ENCODE data around the gene THSD4. TPM values are rescaled to one million over a fixed set of nuclear protein-coding genes. Genes with fewer than 3 reads are reported as not detected.

THSD4 gene
- total RNA-seq, 1 experiment from 2014 or later = 6.4 TPM

DNA sequence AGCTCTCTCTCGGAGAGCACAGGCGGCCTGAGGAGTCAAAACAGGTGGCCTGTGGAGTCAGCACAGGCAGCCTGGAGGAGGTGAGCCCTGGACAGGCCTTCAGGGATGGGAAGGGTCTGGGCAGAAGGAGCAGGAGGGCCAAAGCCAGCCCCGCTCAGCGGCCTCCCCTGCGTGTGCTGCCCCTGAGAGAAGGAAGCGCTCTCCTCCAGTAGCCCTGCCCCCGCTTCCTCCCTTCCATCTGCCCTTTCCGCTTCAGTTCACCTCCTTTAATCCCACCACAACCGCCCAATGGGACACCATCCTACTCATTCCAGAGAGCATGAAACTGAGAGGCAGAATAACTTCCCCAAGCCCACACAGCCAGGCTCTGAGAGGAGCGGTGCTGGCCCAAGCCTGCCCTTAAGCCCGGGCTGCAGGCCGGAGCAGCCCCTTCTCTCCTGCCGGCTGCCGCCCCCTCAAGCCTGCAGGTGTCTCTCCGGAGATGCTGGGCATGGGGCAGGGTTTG, 691.9 kb downstream of the THSD4 start:
- no peak for DNase-seq (ENCODE audit: low spot score)

- no peak for DNase-seq (ENCODE audit: low spot score)
Observed at GRCh38 chr15:71807691-71808091, 692.4 kb downstream of the THSD4 start.

GRCh38 chr15:71808311-71809020, 693.2 kb downstream of the THSD4 start:
- no peak for DNase-seq (ENCODE audit: low spot score)

- no peak for DNase-seq (ENCODE audit: low spot score)
Observed at GRCh38 chr15:71809346-71809745, 694.1 kb downstream of the THSD4 start.

DNA sequence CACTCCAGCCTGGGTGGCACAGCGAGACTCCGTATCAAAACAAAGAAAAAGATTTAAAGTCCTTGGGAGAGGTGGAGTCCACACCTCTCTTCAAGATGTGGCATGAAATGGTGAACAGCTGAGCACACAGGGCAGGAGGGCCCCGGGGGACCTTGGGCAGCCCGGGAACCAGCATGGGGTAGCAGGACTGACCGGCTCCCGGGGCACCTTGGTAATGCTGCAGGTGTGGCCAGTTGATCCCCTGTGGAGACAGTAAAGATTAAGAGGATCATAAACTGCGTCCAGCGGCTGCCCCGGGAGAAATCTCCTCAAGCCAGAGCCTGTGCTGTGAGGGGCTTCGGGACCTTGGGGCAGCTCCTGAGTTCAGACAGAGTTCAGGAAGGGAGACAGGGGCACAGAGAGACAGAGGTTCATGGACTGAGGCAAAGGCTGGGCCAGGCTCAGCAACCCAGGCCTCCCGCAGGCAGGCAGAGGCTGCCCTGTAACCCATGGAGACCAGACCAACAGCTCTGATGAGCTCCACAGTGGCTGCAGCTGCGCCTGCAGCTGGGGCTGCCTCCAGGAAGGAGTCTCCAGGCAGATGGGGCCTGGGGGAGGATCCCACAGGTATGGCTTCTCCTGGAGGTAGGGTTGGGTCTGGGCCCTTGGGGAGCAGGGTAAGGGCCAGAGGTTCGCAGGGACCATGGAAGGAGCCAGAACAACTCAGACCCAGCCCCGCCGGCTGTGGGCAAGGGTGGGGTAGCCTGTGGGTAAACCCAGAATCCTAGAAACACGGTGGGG, 695.2 kb downstream of the THSD4 start, which contains the start of gene NR2E3:
Gene NR2E3, plus strand, starts transcription at position 299 of the 780 bp plus-strand sequence. Its CDS starts 190 bp downstream, at position 489.
- DNase-seq (ENCODE audit: low spot score) = no peak

DNA sequence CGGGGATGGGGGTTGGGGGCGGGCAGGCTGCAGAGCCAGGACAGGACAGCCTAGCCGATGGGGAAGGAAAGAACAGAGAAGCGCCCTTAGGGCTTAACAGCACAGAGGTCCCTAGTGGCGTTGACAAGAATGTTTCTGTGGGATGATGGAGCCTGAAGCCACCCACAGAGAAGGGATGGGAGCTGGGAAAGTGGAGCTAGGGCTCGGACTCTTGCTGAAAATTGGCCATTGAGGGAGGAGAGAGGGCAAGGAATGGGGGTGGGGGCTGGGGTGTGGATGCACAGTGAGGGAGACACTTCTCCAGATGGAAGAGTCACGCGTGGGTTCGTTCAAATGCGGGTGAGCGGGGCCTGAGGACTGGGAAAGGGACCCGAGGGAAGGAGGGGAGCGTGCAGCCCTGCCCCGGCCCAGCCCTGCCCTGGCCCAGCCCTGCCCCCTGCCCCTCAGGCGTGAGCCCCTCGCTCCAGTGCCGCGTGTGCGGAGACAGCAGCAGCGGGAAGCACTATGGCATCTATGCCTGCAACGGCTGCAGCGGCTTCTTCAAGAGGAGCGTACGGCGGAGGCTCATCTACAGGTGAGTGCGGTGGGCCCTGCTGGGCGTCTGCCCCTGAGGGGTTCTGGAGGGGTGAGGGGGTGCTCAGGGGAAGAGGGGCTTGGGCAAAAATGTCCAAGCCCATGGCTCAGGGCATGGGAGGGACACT, 695.9 kb downstream of the THSD4 start:
- DNase-seq (ENCODE audit: low spot score) = no peak

GRCh38 chr15:71811752-71812735, 696.8 kb downstream of the THSD4 start:
- no peak for DNase-seq (ENCODE audit: low spot score)

GRCh38 chr15:71812966-71813722, 697.9 kb downstream of the THSD4 start:
- no peak for DNase-seq (ENCODE audit: low spot score)

- no peak for DNase-seq (ENCODE audit: low spot score)
Observed at GRCh38 chr15:71813723-71814470, 698.6 kb downstream of the THSD4 start.

DNA sequence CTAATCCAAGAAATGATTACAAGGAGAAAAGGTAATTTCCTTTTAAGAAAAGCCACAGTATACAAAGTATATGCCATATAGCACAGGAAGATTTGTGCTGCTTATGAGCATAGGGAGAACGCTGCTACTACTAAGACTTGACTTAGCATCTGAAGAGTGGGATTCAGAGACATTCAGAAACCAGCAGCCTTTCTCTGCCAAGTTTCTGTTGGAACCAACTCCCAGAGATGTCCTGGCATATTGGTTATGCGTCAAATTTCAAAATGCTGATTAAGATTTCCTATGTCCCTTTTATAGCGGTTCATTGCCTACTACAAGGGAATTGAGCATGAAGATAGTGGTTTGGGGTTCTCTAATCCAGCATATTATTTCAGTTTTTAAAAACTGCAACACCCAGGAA, 700.0 kb downstream of the THSD4 start:
- DNase-seq (ENCODE audit: low spot score) = no peak

- no peak for DNase-seq (ENCODE audit: low spot score)
Observed at GRCh38 chr15:71817351-71817750, 702.1 kb downstream of the THSD4 start.

DNA sequence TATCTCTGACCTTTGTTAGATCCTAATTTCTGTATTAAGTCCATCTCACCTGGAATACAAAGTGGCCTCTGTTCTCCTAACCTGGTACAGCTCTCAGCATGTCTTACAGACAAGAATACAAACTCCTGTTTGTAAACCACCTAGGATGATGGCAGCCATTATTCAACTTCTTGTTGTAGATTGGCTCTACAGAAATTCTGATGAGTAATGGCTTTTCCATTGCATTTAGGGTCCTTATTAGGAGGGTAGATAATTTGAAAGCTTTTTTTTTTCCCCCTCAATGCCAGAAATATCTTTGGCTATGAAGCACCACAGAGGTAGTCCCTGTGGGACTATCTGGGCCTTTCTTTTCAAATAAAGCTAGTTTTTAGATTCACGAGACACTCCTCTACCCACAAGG, 704.9 kb downstream of the THSD4 start:
- no peak for DNase-seq (ENCODE audit: low spot score)

GRCh38 chr15:71821547-71822129, 706.4 kb downstream of the THSD4 start:
- no peak for DNase-seq (ENCODE audit: low spot score)

DNA sequence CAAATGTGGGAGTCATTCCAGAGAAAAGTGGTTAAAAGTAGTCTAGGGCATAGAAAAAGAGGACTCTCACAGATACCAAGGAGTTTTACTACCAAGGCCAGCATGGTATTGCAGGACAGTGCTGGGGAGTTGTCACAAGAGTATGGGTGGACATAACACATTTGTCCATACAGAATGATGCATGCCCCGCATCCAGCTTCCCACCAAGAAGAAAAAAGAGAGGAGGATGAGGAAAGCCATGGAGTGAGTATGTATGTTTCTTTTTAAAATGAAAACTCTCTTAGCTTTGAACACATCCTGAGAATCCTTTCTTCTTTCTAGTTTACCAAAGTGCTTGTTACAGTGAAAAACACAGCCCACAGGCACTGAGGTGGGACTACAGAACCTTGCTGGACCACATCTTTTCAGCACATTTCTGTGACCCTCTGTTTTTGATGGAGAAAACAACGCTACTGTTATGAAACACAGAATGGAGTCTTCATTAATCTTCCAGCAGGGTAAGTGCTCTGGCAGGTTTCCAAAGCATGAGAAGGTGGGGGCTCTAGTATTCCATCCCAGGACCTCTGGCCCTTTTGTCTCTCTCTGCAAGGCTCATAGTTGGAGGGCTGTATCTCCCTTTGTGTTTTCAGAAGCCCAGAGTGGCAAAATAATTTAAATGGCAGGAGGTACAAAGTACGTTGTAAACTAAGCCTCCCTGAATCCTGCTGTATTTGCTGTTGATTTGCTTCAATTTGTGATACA, 707.8 kb downstream of the THSD4 start:
- no peak for DNase-seq (ENCODE audit: low spot score)

DNA sequence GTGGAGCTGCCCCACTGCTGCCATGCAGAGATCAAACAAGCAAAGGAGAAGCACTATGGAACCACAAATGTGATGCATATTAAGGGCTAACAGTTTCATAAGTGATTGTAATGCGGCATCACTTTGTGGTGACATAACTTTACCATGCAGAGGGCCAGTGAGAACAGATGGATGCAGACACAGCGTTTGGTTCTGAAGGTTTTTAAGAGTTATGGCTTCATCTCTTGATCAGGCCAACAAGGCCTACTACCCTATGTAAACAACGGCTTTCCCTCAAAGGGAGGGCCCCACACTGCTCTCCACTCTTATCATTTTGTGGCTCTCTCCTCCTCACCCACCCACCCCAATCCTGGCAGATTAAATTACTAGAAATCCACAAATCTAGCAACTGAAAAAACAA, 708.5 kb downstream of the THSD4 start:
- DNase-seq (ENCODE audit: low spot score) = no peak

- no peak for DNase-seq (ENCODE audit: low spot score)
Observed at GRCh38 chr15:71825021-71825730, 709.9 kb downstream of the THSD4 start.

DNA sequence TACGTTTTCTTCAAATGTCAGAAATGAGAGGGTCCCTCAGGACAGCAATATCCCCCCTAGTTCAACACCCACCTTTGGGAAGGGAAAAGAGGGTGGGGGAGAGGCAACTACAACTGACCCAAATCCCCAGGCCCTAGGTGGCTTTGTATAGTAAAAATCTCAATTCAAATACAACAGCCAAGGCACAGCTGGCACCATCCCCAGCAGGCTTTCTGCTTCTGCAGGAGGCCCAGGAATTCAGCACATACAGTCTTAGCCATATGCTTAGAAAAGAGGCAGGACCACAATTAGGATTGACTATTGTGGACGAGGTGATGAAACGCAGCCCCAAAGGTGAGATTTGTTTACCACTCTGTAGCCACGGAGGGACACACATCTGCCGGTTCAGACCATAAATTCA, 710.9 kb downstream of the THSD4 start:
- DNase-seq (ENCODE audit: low spot score) = no peak

- no peak for DNase-seq (ENCODE audit: low spot score)
Observed at GRCh38 chr15:71830981-71831380, 715.7 kb downstream of the THSD4 start.
